ENCODE data around the gene DCAF12.
A peak's percentile ranks its signal among the peaks of the same experiment; 100 is the strongest.

The DCAF12 gene

DNA sequence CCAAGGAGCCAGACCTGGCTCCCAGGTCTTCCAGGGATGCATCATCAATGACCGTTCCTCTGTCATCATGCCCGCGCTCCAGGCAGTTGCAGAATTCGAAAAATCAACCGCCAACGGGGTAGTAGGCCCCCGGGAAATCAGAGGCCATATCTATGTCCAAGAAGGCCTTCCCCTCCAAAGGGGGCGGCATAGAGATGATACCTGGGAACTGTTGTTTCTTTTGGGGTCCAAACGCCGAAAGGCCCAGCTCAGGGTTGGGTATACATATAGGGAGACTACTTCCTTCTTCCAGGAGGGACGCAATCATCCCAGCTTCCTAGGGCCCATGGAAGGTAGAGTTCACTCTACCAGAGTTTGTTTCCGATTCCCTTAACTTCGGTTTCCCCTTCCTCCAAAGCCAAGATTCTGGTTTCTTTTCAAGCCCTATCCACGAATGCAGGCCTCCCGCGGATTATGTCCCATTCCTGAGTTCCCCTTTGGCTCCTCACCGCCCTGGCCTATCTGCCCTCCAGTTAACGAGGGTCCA is 754 bp downstream of the DCAF12 start:
- peak; percentile 61 for DNase-seq (ENCODE audit: low spot score)

DNA sequence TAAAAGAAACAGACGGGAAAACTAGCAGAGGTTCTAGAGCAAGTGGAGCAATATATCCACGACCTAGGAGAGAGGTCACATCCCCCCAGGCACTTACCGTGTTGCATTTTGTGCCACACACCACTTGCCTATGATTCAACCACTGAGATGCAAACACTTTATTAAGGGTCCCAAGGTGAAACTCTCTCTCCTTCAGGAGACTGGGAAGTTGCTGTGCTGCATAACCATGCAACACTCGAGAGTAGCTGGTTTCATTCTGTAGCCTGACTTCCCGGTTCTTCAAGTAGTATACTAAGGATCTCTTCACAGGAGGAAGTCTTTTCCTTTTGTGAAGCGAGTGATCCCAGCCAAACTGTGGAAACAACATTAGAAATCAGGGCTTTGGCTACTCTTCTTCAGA is 1.6 kb downstream of the DCAF12 start:
- DNase-seq (ENCODE audit: low spot score) = no peak

DNA sequence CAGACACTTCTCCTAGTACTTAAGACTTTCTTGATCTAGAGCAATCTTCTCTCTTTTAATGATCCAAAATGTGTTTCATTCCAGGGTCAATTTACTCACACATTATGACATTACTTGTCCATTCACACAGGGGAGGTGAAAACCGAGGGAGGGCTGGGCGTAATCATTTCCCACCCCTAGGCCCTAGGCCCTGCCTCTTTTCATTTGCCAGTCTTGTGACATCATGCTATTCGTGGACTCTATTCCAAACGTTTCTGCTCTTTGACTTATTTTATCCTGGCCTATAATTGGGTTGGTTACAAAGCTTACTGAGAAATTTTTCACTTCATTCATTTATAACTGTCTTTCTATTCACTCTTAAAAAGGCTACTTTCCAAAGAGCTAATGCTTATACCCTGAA is 2.4 kb downstream of the DCAF12 start:
- no peak for DNase-seq (ENCODE audit: low spot score)

DNA sequence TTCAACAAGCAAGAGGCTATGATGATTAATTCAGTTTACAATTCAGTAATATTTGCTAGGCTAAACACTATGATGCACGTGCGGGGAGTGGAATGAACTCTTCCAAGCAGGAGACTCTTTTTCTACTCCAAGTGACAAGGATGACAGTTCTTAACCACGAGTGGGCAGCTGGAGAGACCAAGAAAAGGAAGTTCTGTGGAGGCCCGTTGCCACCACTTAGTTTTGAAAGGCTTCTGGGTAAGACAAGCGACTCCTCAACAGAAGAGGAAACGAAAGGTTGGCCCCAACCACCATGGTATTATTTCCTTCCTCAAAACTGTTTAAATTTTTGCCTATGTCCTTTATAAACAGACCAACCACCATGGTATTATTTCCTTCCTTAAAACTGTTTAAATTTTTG is 2.8 kb downstream of the DCAF12 start:
- DNase-seq (ENCODE audit: low spot score) = no peak

- DNase-seq (ENCODE audit: low spot score) = no peak
Measured at GRCh38 chr9:34121996-34122395, 4.5 kb downstream of the DCAF12 start.

- no peak for DNase-seq (ENCODE audit: low spot score)
Measured at GRCh38 chr9:34119713-34120112, 6.8 kb downstream of the DCAF12 start.

- DNase-seq (ENCODE audit: low spot score) = no peak
Measured at GRCh38 chr9:34114436-34114835, 12.1 kb downstream of the DCAF12 start.

DNA sequence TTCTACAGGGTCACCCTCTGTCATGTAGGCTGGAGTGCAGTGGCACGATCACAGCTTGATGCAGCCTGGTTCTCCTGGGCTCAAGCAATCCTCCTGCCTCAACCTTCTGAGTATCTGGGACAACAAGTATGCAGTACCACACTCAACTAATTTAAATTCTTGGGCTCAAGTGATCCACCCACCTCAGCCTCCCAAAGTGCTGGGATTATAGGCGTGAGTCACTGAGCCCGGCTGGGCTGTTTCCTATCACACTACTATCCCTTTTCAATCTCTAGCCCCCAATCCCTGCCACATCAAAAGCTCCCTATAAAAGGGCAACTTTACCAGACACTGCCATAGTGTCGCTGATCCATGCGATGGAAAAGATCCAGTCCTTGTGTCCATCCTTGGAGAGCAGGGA is 20.4 kb downstream of the DCAF12 start:
- no peak for DNase-seq (ENCODE audit: low spot score)

DNA sequence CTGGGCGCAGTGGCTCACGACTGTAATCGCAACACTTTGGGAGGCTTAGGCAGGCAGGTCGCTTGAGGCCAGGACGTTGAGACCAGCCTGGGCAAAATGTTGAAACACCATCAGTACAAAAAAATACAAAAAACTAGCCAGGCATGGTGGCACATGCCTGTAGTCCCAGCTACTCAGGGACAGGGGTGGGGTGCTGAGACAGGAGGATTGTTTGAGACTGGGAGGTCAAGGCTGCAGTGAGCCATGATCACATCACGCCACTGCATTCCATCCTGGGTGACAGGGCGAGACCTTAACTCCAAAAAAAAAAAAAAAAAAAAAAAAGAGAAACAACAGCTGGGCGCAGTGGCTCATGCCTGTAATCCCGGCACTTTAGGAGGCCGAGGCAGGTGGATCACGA is 23.7 kb downstream of the DCAF12 start:
- DNase-seq (ENCODE audit: low spot score) = no peak

- no peak for DNase-seq (ENCODE audit: low spot score)
Measured at GRCh38 chr9:34098307-34098706, 28.2 kb downstream of the DCAF12 start.

GRCh38 chr9:34097865-34098264 is 28.6 kb downstream of the DCAF12 start:
- DNase-seq (ENCODE audit: low spot score) = no peak

- DNase-seq (ENCODE audit: low spot score) = no peak
Measured at GRCh38 chr9:34096751-34097150, 29.7 kb downstream of the DCAF12 start.

- DNase-seq (ENCODE audit: low spot score) = no peak
Measured at GRCh38 chr9:34093578-34093977, 32.9 kb downstream of the DCAF12 start.

- no peak for DNase-seq (ENCODE audit: low spot score)
Measured at GRCh38 chr9:34089311-34089710, 37.2 kb downstream of the DCAF12 start.

- DNase-seq (ENCODE audit: low spot score) = no peak
Measured at GRCh38 chr9:34087370-34087769, 39.1 kb downstream of the DCAF12 start.

DNA sequence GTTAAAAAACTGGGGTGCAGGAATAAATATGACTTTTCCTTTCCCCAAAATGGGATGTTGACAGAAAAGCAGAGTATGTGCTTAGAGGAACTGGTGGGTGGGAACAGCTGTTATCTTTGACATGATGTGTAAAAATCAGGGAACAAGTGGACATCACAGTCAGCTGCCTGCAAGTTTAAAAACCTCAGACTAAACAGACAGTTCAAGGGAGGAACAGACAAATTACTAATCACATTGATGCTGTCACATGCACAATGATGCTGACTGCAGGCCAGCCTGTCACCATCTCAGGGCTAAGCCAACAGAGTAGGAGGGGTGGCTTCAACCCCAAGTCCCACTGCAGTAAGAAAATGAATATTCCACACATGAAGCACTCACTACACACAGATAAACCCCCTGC is 39.6 kb downstream of the DCAF12 start:
- no peak for DNase-seq (ENCODE audit: low spot score)

- DNase-seq (ENCODE audit: low spot score) = no peak
Measured at GRCh38 chr9:34085581-34086500, 40.7 kb downstream of the DCAF12 start.

DNA sequence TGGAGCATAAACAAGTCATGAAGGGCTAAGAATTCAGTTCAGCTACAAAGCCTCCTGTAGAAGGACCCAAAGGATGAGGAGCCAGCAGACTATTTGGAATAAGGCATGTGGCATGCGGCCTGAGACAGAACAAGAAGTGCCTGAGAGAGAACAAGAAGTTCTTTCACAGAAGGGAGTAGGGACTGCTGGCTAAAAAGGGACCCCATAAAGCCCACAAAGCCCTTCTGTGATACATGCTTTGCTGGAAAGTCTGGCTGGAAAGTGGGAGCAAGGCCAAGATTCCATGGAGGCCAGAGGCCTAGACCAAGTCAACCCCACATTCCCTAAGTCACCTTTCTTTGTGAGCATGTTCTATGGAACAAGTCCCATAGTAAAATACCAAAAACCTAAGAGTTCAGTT is 41.9 kb downstream of the DCAF12 start:
- peak; percentile 32 for DNase-seq (ENCODE audit: low spot score)

DNA sequence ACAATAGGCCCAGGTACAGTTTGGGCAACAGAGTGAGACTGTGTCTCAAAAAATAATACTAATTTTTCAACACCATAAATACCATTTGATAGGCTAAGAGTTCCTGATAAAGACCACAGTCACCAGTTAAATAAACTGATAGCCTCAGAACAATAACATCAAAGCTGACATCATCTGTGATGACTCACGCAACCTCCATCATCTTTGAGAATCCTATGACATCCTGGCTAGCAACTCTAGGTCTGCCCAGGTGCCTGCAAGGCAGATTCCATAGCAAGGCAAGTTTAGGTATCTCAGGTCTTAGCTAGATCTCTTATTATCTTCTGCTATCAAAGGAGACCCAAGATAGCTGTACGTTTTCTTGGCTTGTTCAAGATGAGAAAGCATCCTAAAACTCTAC is 47.3 kb downstream of the DCAF12 start:
- no peak for DNase-seq (ENCODE audit: low spot score)

- peak; percentile 84 for DNase-seq (ENCODE audit: low spot score)
Measured at GRCh38 chr9:34072868-34073590, 53.5 kb downstream of the DCAF12 start.

DNA sequence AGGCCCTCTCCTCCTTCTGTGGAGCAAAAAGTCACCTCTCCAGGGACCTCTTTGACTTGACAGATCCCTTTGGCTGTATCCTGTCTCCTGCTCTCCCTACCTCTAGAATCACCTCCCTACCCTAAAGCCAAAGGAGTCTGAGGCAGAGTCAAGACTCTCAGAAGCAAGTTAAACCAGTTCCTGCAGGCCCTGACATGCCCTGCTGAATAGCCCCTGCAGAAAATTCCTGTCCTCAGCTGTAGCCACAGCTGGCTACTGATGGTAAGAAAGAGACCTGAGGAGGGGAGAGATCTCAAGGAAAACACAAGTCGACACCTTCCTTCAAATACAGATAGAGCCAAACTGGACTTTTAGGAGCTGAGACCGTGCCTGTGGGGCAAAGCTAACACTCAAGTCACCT is 54.1 kb downstream of the DCAF12 start:
- no peak for DNase-seq (ENCODE audit: low spot score)

GRCh38 chr9:34070606-34071324 is 55.7 kb downstream of the DCAF12 start:
- DNase-seq (ENCODE audit: low spot score) = no peak

Data from AG20443 (cell line).